CD4-positive, alpha-beta T cell treated with Interleukin-12 subunit alpha and Interleukin-12 subunit beta, for 1 hour (primary cell): ENCODE data around the gene HRH2.
"Not testable (repeated sequence)": the region's sequence is repeated elsewhere in the genome, so short reads cannot be mapped to it uniquely, and the experiment has no call there.

ENCODE experiments used
- DNase-seq: peaks from one replicate; pipeline ENCODE4 v3.0.0-alpha.2; 2020

Gene HRH2

DNA sequence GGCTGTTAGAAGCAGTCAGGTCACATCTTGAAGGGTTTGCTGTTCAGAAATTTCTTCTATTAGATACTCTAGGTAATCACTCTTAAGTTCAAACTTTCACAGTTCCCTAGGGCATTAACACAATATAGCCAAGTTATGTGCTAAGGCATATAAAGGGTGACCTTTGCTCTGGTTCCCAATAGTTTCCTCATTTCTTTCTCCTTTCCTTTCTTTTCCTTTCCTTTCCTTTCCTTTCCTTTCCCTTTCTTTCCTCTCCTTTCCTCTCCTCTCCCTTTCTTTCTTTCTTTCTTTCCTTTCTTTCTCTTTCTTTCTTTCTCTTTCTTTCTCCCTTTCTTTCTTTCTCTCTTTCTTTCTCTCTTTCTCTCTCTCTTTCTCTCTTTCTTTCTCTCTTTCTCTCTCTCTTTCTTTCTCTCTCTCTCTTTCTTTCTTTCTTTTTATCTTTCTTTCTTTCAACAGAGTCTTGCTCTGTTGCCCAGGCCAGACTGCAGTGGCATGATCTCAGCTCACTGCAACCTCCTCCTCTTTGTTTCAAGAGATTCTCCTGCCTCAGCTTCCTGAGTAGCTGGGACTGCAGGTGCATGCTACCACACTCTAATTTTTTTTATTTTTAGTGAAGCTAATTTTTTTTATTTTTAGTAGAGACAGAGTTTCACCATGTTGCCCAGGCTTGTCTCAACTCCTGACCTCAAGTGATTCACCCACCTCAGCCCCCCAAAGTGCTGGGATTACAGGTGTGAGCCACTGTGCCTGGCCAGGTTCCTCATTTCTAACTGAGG lies 7.3 kb upstream of the HRH2 start:
- DNase-seq = not testable (repeated sequence)

GRCh38 chr5:175652741-175653663 lies 4.9 kb upstream of the HRH2 start:
- DNase-seq = peak; percentile 67

DNA sequence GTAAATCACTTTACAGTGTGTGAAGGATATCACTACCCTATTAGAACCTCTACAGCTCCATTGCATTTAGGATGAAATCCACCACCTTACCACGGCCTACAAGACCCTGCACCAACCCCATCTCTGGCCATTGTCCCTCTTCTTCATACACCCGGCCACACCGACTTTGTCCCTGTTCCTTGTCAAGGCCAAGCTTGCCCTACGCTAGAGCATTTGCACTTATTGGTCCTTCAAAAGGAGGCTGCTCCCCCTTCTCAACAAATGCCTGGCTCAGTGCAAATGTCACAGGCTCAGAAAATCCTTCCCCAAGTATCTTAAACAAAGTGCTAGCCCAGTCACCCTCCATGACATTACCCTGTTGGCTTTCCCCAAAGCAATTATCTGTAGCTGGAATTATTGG lies 4.1 kb upstream of the HRH2 start:
- DNase-seq = no peak

- no peak for DNase-seq
Observed at GRCh38 chr5:175654339-175654738, 3.5 kb upstream of the HRH2 start.

DNA sequence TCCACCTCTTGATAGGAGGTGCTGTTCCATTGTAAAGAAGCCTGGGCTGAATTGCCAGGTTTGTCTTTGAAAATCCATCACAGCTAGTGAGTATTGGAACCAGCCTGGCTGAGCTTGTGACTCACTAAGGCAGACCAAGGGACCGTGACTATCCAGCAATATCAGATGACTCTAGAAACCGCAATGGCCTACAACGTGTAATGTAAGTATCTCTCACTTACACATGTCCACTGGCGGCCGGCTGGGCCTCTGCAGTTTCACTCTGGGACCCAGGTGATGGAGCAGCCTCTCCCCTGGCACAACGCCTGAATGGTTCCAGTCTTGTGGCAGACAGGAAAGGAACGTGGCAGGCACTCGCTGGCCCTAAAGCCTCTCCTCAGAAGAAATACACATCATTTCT lies 3.1 kb upstream of the HRH2 start:
- DNase-seq = no peak

GRCh38 chr5:175655411-175655810 lies 2.5 kb upstream of the HRH2 start:
- DNase-seq = no peak

DNA sequence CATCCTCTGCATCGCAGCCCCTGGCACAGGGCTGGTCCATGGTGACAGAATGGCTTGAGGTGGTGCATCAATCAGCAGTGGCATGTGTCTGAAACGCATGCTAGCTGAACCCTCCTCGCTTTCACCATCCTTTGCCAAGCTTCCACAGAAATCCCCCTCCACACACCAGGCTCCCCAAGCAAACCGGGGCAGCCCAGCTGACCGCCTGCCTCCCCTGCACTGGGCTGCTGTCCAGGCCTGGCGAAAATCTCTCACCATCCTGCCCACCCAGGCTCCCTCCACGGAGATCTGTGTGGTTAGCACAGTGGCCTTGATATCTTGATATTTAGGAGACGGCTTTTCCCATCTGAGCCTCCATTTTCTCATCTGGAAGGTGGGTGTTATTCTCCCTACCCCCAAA lies 905 bp upstream of the HRH2 start:
- DNase-seq = no peak

DNA sequence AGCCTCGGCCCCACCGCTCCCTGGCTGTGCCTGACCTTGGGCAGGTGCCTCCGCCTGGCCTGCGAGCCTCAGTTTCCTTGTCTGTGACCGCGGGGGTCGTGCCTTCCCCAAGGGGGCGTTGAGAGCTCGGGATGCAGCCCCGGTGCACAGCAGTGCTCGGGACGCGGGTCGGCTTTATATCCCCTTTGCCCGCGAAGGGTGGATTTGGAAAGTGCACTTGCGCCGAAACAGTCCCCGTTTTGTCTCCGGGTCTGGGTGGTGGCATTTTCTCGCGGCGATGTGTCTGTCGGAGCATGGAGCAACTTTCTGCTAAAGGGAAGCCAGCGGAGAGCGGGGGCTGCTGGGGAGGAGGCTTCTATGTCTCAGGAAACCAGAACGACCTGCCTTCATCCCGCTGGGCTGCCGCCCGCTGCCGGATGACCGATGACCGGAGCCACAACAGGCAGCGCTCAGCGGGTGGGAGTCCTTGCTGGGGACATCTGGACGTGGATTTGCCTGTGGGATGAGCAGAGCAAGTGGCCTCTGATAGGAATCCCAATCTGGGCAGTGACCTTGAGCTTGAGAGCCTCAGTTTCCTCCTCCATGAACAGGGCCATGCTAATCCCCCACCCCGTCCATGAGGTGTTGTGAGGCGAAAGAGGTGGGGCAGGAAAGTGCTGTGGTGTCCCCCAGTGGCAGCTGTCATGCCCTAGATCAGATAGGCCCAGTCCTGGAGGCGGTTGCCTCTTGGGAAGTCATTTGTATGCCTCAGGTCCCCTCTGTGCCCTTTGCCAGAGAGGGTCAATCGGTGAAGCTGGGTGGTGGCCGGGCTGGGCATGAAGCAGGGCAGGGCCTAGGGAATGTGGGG lies 651 bp downstream of the HRH2 start:
- DNase-seq = peak; percentile 20

- no peak for DNase-seq
Observed at GRCh38 chr5:175659546-175660253, 1.8 kb downstream of the HRH2 start.

DNA sequence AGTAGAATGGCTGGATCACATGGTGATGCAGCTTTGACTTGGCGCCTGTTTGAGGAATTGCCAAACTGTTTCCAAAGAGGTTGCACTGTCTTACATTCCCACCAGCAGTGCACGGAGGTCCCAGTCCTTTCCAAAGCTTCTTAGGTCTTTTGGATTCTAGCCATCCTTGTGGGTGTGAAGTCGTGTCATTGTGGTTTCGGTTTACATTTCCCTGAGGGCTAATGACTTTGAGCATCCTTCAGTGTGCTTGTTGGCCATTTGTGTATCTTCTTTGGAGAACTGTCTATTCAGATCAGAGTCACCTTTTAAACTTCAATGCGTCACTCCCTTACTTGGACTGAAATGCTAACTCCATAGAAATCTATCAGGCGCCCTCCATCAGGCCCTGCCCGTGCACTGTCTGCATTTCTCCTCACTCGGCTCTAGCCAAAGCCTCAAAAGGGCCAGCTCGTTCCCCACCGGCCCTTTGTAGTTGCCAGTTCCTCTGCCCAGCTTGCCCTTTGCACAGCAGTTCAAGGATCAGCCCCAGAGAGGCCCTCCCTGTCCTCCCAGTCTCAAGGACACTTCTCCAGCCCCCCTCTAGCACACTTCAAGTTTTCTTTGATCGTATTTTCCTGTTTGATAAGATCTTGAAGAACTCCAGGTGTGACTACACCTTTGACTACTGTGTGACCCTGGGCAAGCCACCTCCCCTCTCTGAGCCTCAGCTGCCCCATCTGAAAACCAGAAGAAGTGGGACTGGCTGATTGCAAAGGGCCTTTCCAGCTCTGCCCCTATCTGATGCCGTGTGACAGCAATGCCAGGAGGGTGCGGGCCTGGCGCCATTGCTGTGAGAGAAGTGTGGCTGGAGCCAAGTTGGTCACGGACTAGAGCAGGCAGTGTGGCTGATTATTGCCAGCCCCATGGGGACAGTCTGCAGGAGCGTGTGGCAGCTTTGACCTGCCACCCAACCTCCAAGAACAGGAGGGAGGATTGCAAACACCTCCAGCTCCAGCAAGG lies 5.6 kb downstream of the HRH2 start:
- no peak for DNase-seq

DNA sequence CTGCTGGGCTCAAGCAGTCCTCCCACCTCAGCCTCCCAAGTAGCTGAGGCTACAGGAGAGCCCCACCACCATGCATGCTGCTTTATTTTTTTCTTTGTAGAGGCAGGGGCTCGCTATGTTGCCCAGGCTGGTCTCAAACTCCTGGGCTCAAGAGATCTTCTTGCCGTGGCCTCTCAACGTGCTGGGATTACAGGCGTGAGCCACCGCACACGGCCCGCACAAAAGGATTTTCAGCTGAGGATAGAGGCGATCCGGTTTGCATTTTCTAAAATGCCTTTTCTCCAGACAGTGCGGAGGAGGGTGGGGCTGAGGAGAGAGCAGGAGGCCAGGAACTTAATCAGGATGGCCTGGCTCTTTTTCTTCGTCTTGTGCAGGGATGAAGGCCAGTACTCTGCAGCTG lies 6.9 kb downstream of the HRH2 start:
- no peak for DNase-seq

GRCh38 chr5:175666216-175666615 lies 8.3 kb downstream of the HRH2 start:
- no peak for DNase-seq

DNA sequence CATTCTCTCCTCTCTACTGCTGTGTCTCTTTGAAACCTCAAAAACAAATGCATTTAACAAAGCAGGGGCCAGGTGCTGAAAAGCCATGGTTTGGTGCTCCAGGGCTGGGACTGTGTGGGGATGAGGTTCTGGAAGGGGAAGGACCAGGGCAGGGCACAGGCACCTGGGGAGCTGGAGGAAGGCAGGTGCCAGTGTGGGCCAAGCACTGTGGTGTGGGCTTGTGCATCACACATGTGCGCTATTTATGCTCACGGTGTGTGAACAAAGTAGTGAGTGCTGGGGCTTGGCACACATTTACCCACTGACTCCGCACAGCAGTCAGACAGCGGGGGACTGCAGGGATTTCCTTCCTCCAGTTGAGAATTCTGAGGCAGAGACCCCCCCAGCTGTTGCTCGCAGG lies 10.1 kb downstream of the HRH2 start:
- no peak for DNase-seq

- DNase-seq = no peak
Observed at GRCh38 chr5:175670372-175670771, 12.5 kb downstream of the HRH2 start.

GRCh38 chr5:175671013-175671412 lies 13.1 kb downstream of the HRH2 start:
- no peak for DNase-seq

GRCh38 chr5:175672976-175673648 lies 15.2 kb downstream of the HRH2 start:
- DNase-seq = no peak

DNA sequence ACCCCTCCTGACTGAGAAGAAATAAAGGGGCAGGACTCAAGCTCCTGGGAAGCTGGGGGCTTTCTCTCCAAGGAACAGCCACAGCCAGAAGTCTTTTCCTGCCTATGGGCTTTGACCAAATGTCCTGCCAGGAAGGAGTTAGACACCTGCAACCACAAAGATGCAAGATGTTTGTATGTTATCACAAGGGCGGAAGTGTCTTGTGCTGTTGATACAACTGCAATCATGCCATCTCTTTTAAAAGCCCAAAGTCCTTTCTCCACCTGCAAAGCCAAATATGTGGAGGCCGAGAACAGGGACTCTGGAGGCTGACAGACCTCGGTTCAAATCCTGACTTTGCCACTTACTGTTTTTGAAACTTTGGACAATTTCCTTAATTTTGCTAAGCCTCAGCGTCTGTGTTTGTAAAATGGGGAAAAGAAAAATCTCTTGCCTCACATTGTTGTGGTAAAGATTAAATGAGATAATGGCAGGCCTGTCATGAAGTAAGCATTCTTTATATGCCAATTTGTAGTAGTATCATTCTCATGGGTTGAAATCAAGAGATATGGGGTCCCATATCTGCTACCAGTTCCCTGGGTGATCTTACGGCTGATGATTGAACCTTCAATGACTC lies 17.0 kb downstream of the HRH2 start:
- no peak for DNase-seq

- DNase-seq = no peak
Observed at GRCh38 chr5:175675873-175676272, 18.0 kb downstream of the HRH2 start.

DNA sequence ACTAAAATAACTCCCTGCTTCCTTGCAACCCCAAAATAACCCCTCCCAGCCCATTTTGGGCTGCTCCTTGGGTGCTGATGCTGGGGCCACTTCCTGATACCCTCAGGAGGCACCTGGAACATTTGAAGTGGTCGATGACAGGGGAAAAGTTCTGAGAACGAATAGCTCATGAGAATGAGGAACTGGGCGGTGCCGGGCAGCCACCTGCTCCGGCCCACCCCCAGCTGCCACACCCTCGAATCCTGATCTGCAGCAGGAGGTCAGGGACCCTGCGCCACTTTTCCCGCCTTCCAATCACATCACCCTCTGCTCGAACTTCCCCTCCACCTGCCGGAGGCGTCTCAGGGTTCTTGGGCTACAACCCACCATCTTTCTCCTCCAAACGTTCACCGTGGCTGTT lies 19.7 kb downstream of the HRH2 start:
- no peak for DNase-seq

GRCh38 chr5:175678074-175678473 lies 20.2 kb downstream of the HRH2 start:
- DNase-seq = no peak
